Measurements from ENCODE around the gene FGF12.

Gene FGF12

DNA sequence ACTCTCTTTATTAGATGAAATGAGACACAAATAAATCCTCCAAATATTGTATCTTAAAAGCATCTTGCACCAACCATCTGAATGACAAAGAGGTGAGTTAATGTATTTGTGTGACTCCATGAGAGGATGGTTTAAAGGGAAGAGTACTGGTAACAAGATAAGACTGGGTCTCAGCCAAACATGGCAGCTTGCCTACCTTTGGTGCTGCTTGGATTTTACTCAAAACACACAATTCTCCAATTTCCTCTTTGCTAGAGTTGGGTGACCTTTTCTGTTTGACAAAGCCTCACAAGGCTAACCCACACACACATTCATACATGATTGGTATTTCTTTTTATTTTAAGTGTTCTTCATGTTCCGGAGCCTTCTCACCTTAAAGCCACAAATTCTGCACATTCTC, 506.4 kb downstream of the FGF12 start:
- DNase-seq, result no peak
- no peak overlapping the region for H3K9ac ChIP-seq (ENCODE audit: low read length)
- H2BK120ac ChIP-seq (ENCODE audit: low read depth, low read length), result no peak overlapping the region
- no peak overlapping the region for H3K4ac ChIP-seq (ENCODE audit: low read depth in 1 of 2, low read length in 2 of 2)
- H3K14ac ChIP-seq (ENCODE audit: low read length in 2 of 2), result no peak overlapping the region
- H2BK15ac ChIP-seq (ENCODE audit: low read depth, poor library complexity, severe bottlenecking), result no peak overlapping the region
- H2AFZ ChIP-seq (ENCODE audit: low read depth, low read length), result no peak overlapping the region
- H3K18ac ChIP-seq (ENCODE audit: low read depth in 1 of 2, low read length in 2 of 2), result no peak overlapping the region
- no peaks in the 10 kb centered on the region for H3K36me3 ChIP-seq (ENCODE audit: control insufficient read depth in 1 of 2, insufficient read depth in 2 of 2, low read depth in 1 of 2, low read length in 2 of 2)
- no peak overlapping the region for H2BK5ac ChIP-seq (ENCODE audit: low read depth, low read length, poor library complexity, severe bottlenecking)
- H3K4me2 ChIP-seq (ENCODE audit: low read length, poor library complexity, severe bottlenecking), result no peak overlapping the region
- H3K4me1 ChIP-seq (ENCODE audit: control insufficient read depth, insufficient read depth, low read depth, low read length), result no peaks in the 10 kb centered on the region
- H3K27ac ChIP-seq (ENCODE audit: low read length, poor library complexity, severe bottlenecking), result no peak overlapping the region
- H2AK5ac ChIP-seq (ENCODE audit: low read length, severe bottlenecking), result no peak overlapping the region
- no peak overlapping the region for H4K8ac ChIP-seq (ENCODE audit: low read length)
- H3K23ac ChIP-seq (ENCODE audit: low read length in 2 of 2), result no peak overlapping the region
- H3K79me1 ChIP-seq (replicated peaks; ENCODE audit: low read length, poor library complexity, severe bottlenecking), result no peaks in the 10 kb centered on the region
- 86% methylated on average over 1 of the region's 1 CpG for WGBS
- no peak overlapping the region for H4K91ac ChIP-seq (ENCODE audit: low read length)
- H3K27me3 ChIP-seq (ENCODE audit: control insufficient read depth in 1 of 2, insufficient read depth in 1 of 2, low read length in 2 of 2), result no peaks in the 10 kb centered on the region
- H3K9me3 ChIP-seq (ENCODE audit: control insufficient read depth, low read length), result no peaks in the 10 kb centered on the region
- H2BK12ac ChIP-seq (ENCODE audit: low read length in 2 of 2), result no peak overlapping the region
- H3K4me3 ChIP-seq (ENCODE audit: insufficient read depth in 1 of 2, low read depth in 1 of 2, low read length in 2 of 2), result no peak overlapping the region

DNA sequence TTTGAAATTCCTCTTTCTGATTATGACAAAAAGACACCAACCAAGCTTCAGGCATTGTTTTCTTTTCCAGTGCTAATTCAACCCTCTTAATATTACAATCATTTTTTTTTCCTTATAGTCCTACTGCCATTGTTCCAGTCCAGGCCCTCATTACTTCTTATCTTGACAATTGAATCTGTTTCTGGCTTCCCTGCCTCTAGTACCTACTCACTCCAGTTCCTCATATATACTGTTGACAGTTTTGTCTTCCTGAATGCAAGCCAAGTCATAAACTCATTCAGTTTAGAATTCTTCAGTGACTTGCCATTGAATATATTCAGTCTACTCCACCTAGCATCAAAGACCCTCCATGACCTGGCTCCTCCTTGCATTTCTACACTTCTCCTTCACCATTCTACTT, 507.4 kb downstream of the FGF12 start:
- H3K18ac ChIP-seq (ENCODE audit: low read depth in 1 of 2, low read length in 2 of 2), result no peak overlapping the region
- no peaks in the 10 kb centered on the region for H3K27me3 ChIP-seq (ENCODE audit: control insufficient read depth in 1 of 2, insufficient read depth in 1 of 2, low read length in 2 of 2)
- H2BK5ac ChIP-seq (ENCODE audit: low read depth, low read length, poor library complexity, severe bottlenecking), result no peak overlapping the region
- H3K23ac ChIP-seq (ENCODE audit: low read length in 2 of 2), result no peak overlapping the region
- H3K79me1 ChIP-seq (replicated peaks; ENCODE audit: low read length, poor library complexity, severe bottlenecking), result no peaks in the 10 kb centered on the region
- no peak overlapping the region for H2BK15ac ChIP-seq (ENCODE audit: low read depth, poor library complexity, severe bottlenecking)
- H3K14ac ChIP-seq (ENCODE audit: low read length in 2 of 2), result no peak overlapping the region
- no peak overlapping the region for H3K9ac ChIP-seq (ENCODE audit: low read length)
- H2BK120ac ChIP-seq (ENCODE audit: low read depth, low read length), result no peak overlapping the region
- H4K91ac ChIP-seq (ENCODE audit: low read length), result no peak overlapping the region
- no peak overlapping the region for H4K8ac ChIP-seq (ENCODE audit: low read length)
- H3K4me1 ChIP-seq (ENCODE audit: control insufficient read depth, insufficient read depth, low read depth, low read length), result no peaks in the 10 kb centered on the region
- no peak overlapping the region for H2BK12ac ChIP-seq (ENCODE audit: low read length in 2 of 2)
- no peak overlapping the region for H3K4ac ChIP-seq (ENCODE audit: low read depth in 1 of 2, low read length in 2 of 2)
- no peaks in the 10 kb centered on the region for H3K36me3 ChIP-seq (ENCODE audit: control insufficient read depth in 1 of 2, insufficient read depth in 2 of 2, low read depth in 1 of 2, low read length in 2 of 2)
- no peak overlapping the region for H3K4me3 ChIP-seq (ENCODE audit: insufficient read depth in 1 of 2, low read depth in 1 of 2, low read length in 2 of 2)
- H2AK5ac ChIP-seq (ENCODE audit: low read length, severe bottlenecking), result no peak overlapping the region
- no peaks in the 10 kb centered on the region for H3K9me3 ChIP-seq (ENCODE audit: control insufficient read depth, low read length)
- H3K4me2 ChIP-seq (ENCODE audit: low read length, poor library complexity, severe bottlenecking), result no peak overlapping the region
- no peak overlapping the region for H2AFZ ChIP-seq (ENCODE audit: low read depth, low read length)
- H3K27ac ChIP-seq (ENCODE audit: low read length, poor library complexity, severe bottlenecking), result no peak overlapping the region
- DNase-seq, result no peak

DNA sequence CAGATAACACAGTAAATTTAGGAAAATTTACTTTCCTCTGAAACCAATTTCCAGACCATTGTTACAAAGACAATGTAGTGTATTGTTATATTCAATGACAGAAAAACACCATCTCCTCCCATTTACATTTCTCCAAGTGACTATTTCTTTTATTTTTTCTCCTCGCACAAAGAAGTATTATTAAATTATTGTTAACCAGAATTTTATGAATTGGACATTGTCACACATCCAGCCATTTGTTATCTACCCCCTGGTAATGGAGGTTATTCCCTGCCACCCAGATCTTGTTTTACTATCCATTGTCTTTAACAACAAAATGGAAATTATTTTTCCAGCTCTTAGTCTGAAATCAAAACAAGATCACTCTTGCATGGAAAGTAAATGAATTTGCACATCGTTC, 511.3 kb downstream of the FGF12 start:
- H4K91ac ChIP-seq (ENCODE audit: low read length), result no peak overlapping the region
- H3K36me3 ChIP-seq (ENCODE audit: control insufficient read depth in 1 of 2, insufficient read depth in 2 of 2, low read depth in 1 of 2, low read length in 2 of 2), result no peaks in the 10 kb centered on the region
- no peak overlapping the region for H2BK15ac ChIP-seq (ENCODE audit: low read depth, poor library complexity, severe bottlenecking)
- H3K18ac ChIP-seq (ENCODE audit: low read depth in 1 of 2, low read length in 2 of 2), result no peak overlapping the region
- no CpG with 5 or more reads among the region's 2 CpGs for WGBS
- H3K4me2 ChIP-seq (ENCODE audit: low read length, poor library complexity, severe bottlenecking), result no peak overlapping the region
- no peak overlapping the region for H3K4me3 ChIP-seq (ENCODE audit: insufficient read depth in 1 of 2, low read depth in 1 of 2, low read length in 2 of 2)
- H2BK120ac ChIP-seq (ENCODE audit: low read depth, low read length), result no peak overlapping the region
- no peak overlapping the region for H2AK5ac ChIP-seq (ENCODE audit: low read length, severe bottlenecking)
- no peaks in the 10 kb centered on the region for H3K9me3 ChIP-seq (ENCODE audit: control insufficient read depth, low read length)
- no peak overlapping the region for H3K4ac ChIP-seq (ENCODE audit: low read depth in 1 of 2, low read length in 2 of 2)
- H3K9ac ChIP-seq (ENCODE audit: low read length), result no peak overlapping the region
- no peak overlapping the region for H3K27ac ChIP-seq (ENCODE audit: low read length, poor library complexity, severe bottlenecking)
- no peak overlapping the region for H2BK5ac ChIP-seq (ENCODE audit: low read depth, low read length, poor library complexity, severe bottlenecking)
- no peaks in the 10 kb centered on the region for H3K79me1 ChIP-seq (replicated peaks; ENCODE audit: low read length, poor library complexity, severe bottlenecking)
- H2AFZ ChIP-seq (ENCODE audit: low read depth, low read length), result no peak overlapping the region
- DNase-seq, result no peak
- H2BK12ac ChIP-seq (ENCODE audit: low read length in 2 of 2), result no peak overlapping the region
- H3K27me3 ChIP-seq (ENCODE audit: control insufficient read depth in 1 of 2, insufficient read depth in 1 of 2, low read length in 2 of 2), result no peaks in the 10 kb centered on the region
- H3K23ac ChIP-seq (ENCODE audit: low read length in 2 of 2), result no peak overlapping the region
- H3K4me1 ChIP-seq (ENCODE audit: control insufficient read depth, insufficient read depth, low read depth, low read length), result no peaks in the 10 kb centered on the region
- H3K14ac ChIP-seq (ENCODE audit: low read length in 2 of 2), result no peak overlapping the region
- no peak overlapping the region for H4K8ac ChIP-seq (ENCODE audit: low read length)

DNA sequence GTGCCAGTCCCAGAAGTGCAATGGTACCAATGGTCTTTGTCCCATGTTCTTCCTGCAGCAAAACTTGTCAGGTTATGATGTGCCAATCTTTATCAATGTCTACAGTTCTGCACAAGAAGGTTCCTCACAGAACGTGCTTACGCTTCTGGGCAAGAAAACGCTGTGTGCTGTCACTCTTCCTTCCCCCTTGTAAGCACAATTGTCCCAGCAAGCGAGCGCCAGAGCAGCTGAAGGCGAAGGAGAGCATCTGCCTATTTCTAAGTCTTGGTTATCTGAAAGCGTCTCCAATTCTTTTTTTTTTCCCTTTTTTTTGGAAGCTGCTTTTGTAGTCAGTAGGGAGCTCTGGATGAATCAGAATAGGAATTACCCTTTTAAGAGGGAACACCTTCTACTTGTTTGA, 514.4 kb downstream of the FGF12 start:
- Histone ChIP-seq H2BK15ac (ENCODE audit: low read depth, poor library complexity, severe bottlenecking) (no peak overlapping the region), H3K27ac (ENCODE audit: low read length, poor library complexity, severe bottlenecking) (no peak overlapping the region)

More for the DNA sequence above, 514.4 kb downstream of the FGF12 start:
- no peak for DNase-seq
- 94% methylated on average over 6 of the region's 7 CpGs for WGBS
- Histone ChIP-seq H3K27me3 (ENCODE audit: control insufficient read depth in 1 of 2, insufficient read depth in 1 of 2, low read length in 2 of 2) (no peaks in the 10 kb centered on the region), H2AK5ac (ENCODE audit: low read length, severe bottlenecking) (no peak overlapping the region), H4K91ac (ENCODE audit: low read length) (no peak overlapping the region), H3K14ac (ENCODE audit: low read length in 2 of 2) (no peak overlapping the region), H2BK12ac (ENCODE audit: low read length in 2 of 2) (no peak overlapping the region), H3K4me2 (ENCODE audit: low read length, poor library complexity, severe bottlenecking) (no peak overlapping the region), H3K23ac (ENCODE audit: low read length in 2 of 2) (no peak overlapping the region), H3K4me3 (ENCODE audit: insufficient read depth in 1 of 2, low read depth in 1 of 2, low read length in 2 of 2) (no peak overlapping the region), H3K79me1 (replicated peaks; ENCODE audit: low read length, poor library complexity, severe bottlenecking) (no peaks in the 10 kb centered on the region), H2BK5ac (ENCODE audit: low read depth, low read length, poor library complexity, severe bottlenecking) (no peak overlapping the region), H2BK120ac (ENCODE audit: low read depth, low read length) (no peak overlapping the region), H3K18ac (ENCODE audit: low read depth in 1 of 2, low read length in 2 of 2) (no peak overlapping the region), H3K4ac (ENCODE audit: low read depth in 1 of 2, low read length in 2 of 2) (no peak overlapping the region), H3K36me3 (ENCODE audit: control insufficient read depth in 1 of 2, insufficient read depth in 2 of 2, low read depth in 1 of 2, low read length in 2 of 2) (no peaks in the 10 kb centered on the region), H3K9ac (ENCODE audit: low read length) (no peak overlapping the region), H3K9me3 (ENCODE audit: control insufficient read depth, low read length) (no peaks in the 10 kb centered on the region), H3K4me1 (ENCODE audit: control insufficient read depth, insufficient read depth, low read depth, low read length) (no peaks in the 10 kb centered on the region), H4K8ac (ENCODE audit: low read length) (no peak overlapping the region), H2AFZ (ENCODE audit: low read depth, low read length) (no peak overlapping the region)
